Measurements from ENCODE around the gene WFDC11.
"Not testable (repeated sequence)": the region's sequence is repeated elsewhere in the genome, so short reads cannot be mapped to it uniquely, and the experiment has no call there.

WFDC11 gene

DNA sequence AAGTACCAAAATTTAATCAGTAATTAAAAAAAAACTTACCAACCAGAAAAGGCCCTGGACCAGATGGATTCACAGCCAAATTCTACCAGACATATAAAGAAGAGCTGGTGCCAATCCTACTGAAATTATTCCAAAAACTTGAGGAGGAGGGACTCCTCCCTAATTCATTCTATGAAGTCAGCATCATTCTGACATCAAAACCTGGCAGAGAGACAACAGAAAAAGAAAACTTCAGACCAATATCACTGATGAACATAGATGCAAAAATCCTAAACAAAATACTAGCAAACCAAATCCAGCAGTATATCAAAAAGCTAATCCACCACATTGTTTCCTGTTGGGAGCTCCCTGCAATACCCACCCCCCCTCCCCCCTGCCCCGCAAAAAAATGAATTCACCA, at the start of gene WFDC11:
WFDC11 (minus strand) TSS at position 101 of the 400 bp plus-strand sequence. CDS start 19,639 bp downstream, outside the sequence.
- DNase-seq = no peak

DNA sequence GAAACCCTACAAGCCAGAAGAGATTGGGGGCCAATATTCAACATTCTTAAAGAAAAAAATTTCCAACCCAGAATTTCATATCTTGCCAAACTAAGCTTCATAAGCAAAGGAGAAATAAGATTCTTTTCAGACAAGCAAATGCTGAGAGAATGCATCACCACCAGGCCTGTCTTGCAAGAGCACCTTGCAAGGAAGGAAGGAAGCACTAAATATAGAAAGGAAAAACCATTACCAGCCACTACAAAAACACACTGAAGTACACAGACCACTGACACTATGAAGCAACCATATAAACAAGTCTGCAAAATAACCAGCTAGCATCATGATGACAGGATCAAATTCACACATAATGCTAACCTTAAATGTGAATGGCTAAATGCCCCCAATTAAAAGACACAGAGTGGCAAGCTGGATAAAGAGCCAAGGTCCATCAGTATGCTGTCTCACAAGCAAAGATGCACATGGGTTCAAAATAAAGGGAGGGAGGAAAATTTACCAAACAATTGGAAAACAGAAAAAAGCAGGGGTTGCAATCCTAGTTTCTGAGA, 46.2 kb upstream of the WFDC11 start:
- not testable (repeated sequence) for DNase-seq

- no peak for DNase-seq
Measured at GRCh38 chr20:45704969-45705637, 35.1 kb upstream of the WFDC11 start, which contains the start of gene WFDC10B. Gene WFDC10B, minus strand, starts transcription at chr20:45705019. Its CDS starts 19,027 bp downstream, at chr20:45685992.

- no peak for DNase-seq
Measured at GRCh38 chr20:45701873-45702272, 31.8 kb upstream of the WFDC11 start, which contains the start of gene WFDC13. Gene WFDC13, plus strand, starts transcription at chr20:45702038. Its CDS starts 86 bp downstream, at chr20:45702124.

- DNase-seq = no peak
Measured at GRCh38 chr20:45701104-45701503, 31.1 kb upstream of the WFDC11 start.

DNA sequence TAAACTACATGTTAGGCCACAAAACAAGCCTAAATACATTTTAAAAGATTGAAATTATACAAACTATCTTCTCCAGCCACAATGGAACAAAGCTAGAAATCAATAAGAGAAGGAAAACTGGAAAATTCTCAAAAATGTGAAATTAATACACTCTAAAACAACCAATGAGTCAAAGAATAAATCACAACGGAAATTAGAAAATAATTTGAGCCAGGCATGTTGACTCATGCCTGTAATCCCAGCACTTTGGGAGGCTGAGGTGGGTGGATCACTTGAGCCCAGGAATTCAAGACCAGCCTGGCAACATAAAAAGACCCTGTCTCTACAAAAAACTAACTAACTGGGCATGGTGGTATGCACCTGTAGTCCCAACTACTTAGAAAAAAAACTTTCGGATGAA, 25.5 kb upstream of the WFDC11 start:
- no peak for DNase-seq

DNA sequence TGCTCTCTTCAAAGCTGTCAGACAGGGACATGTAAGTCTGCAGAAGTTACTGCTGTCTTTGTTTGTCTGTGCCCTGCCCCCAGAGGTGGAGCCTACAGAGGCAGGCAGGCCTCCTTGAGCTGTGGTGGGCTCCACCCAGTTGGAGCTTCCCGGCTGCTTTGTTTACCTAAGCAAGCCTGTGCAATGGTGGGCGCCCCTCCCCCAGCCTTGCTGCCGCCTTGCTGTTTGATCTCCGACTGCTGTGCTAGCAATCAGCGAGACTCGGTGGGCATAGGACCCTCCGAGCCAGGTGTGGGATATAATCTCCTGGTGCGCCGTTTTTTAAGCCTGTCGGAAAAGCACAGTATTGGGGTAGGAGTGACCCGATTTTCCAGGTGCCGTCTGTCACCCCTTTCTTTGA, 23.3 kb upstream of the WFDC11 start:
- not testable (repeated sequence) for DNase-seq

DNA sequence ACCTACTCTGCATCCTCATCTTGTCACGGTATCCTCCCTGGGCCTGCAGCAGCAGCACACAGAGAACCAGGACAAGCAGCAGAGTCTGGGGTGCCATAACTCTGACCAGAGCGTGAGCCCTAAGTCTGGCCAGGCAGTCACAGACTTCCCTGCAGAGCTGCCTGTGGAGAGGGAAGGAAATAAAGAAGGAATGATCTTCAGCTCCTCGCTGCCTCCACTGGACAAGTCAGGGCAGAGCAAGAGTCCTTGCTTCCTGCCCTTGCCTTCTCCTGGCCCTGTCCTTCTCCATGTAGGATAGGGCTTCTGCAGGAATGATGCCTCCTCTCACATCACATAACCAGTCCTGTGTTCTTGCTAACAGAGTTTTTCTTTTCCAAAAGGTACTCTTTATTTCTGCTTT, 15.9 kb upstream of the WFDC11 start:
- no peak for DNase-seq

DNA sequence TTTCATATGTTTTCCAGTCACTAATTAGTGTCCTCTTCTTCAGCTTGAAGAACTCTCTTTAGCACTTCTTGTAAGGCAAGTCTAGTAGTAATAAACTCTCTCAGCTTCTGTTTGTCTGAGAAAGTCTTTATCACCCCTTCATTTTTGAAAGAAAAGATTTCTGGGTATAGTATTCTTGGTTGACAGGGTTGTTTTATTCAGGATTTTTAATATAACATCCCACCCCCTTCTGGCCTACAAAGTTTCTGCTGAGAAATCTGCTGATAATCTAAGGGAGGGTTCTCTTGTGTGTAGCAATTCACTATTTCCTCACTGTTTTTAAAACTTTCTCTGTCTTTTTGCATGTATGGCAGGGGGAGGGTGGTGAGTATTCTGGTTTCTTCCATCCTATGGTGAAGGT, 9.6 kb upstream of the WFDC11 start:
- DNase-seq = no peak

DNA sequence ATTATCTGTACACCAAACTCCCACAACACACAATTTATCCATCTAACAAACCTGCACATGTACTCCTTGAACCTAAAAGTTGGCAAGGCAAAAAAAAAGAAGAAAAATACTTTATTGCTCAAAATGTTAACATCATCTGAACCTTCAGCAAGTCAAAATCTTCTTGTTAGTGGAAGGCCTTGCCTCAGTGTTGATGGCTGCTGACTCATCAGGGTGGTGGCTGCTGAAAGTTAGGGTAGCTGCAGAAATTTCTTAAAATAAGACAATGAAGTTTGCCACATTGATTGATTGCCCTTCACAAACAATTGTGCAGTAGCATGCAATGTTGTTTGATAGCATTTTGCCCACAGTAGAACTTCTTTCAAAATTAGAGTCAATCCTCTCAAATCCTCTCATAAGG, 2.7 kb upstream of the WFDC11 start:
- DNase-seq = no peak

DNA sequence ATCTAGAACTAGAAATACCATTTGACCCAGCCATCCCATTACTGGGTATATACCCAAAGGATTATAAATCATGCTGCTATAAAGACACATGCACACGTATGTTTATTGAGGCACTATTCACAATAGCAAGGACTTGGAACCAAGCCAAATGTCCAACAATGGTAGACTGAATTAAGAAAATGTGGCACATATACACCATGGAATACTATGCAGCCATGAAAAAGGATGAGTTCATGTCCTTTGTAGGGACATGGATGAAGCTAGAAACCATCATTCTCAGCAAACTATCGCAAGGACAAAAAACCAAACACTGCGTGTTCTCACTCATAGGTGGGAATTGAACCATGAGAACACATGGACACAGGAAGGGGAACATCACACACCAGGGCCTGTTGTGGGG, 13.0 kb downstream of the WFDC11 start:
- DNase-seq = not testable (repeated sequence)

DNA sequence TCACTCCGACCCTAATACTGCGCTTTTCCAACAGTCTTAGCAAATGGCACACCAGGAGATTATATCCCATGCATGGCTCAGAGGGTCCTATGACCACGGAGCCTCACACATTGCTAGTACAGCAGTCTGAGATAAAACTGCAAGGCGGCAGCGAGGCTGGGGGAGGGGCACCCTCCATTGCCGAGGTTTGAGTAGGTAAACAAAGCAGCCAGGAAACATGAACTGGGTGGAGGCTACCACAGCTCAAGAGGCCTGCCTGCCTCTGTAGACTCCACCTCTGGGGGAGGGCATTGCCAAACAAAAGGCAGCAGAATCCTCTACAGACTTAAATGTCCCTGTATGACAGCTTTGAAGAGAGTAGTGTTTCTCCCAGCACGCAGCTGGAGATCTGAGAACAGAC, 18.3 kb downstream of the WFDC11 start:
- DNase-seq = not testable (repeated sequence)

DNA sequence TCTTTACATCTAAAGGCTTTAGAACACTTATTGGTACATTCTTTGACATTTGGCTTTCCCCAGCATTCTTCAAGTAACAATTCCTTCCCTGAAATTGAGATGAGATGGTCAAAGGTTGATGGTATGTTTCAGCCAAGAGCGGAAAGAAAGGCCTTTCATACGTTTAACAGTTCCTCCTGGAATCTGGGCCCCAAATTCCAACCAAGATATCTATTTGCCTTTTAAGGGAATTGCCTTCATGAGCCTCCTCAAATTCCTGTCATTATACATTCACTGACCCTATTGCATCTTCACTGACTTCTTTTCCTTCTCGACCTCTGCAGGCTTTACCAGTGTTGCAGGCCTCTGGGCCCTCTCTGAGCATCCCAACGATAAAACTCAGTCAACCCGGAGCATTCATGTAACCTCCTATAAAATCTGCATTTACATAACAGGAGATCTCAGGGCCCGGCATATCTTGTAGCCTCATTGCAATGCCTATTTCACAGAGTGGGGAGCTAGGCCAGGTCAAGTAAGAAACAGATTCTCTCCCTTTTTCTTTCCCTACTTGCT, 20.7 kb downstream of the WFDC11 start:
- no peak for DNase-seq

DNA sequence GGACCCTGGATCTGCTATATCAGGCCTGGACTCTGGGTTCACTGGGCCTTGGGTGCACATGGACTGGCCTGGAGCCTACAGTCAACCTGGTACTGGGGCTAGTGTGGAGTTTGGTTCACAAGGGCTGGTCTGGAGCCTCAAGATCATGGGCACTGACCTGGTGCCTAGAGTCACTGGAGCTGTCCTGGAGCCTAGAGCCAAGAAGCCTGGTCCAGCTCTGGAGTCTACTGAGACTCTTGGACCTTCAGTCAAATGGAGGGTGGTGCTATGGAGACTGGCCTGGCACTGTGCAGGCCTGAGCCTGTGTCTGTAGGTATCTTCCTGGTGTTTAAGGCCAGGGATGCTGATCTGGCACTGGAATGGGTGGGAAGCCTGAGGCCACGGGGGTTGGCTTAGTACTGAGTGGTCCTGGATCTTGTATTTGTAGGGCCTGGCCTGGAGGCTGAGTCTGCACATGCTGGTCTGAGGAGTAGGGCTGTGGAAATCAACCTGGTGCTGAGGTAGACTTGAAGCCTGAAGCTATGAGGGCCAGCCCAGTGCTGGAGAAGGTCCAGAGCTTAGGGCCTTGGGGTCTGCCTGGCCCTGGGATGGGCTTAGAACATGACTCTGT, 22.5 kb downstream of the WFDC11 start:
- DNase-seq = no peak

DNA sequence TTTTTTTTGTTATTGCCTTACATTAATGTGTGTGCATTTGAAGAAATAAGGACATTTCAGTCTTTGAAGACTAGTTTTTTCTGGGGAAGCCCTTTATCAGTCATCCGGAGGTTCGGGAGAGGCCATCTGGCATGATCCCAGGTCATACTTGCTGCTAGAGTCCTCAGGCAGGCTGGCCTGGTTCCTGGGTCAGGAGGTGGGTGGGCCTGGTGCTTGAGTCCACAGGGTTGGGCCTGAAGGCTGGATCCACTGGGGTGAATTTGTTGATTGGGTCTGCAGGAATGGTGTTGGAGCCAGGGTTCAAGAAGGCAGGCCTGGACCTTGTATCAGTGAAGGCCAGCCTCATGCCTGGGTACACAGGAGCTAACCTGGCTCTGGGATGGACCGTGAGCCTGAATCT, 23.2 kb downstream of the WFDC11 start:
- no peak for DNase-seq

DNA sequence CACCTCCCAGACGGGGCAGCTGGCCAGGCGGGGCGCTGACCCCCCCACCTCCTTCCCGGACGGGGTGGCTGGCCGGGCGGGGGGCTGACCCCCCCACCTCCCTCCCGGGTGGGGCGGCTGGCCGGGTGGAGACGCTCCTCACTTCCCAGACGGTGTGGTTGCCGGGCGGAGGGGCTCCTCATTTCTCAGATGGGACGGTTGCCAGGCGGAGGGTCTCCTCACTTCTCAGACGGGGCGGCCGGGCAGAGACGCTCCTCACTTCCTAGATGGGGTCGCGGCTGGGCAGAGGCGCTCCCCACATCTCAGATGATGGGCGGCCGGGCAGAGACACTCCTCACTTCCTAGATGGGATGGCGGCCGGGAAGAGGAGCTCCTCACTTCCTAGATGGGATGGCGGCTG, 24.2 kb downstream of the WFDC11 start:
- not testable (repeated sequence) for DNase-seq

- DNase-seq = not testable (repeated sequence)
Measured at GRCh38 chr20:45641076-45641475, 29.0 kb downstream of the WFDC11 start.

GRCh38 chr20:45639687-45640086, 30.4 kb downstream of the WFDC11 start:
- DNase-seq = no peak

DNA sequence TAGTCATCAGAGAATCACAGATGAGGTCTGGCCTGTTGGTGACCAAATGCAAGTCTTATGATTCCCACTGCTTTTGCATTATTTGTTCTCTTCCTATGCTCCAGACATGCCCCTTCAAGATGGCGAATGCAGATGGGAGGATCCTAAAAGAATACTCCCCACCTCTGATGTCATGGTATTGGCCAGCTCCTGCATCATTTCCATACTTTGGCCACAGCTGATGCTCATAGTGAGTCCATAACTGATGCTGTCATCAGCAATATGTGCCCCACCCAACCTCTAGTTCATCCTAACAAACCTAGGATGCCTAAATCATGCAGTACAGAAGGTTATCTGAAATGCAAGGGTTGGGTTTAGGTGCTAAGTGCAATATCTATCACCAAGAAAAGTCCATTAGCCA, 33.5 kb downstream of the WFDC11 start:
- no peak for DNase-seq

DNA sequence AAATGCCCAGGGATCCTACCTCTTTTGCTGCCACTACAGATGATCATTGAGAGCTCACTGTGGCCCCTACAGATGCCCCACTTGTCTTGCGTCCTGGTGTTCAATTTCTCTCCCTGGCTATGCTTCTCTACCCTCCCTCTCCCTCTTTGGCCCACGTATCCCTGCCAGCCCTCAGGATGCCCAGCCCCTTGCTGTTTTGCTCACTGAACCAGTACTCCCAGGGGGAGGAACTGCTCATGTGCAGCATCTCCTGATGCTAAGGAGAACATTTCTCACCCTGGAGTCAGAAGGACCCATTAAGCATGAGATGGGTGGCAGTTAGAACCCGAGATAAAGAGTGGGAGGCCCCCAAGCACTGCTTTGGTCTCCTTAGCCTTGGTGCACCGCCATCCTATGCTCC, 38.9 kb downstream of the WFDC11 start, which contains the start of gene WFDC9:
WFDC9 (minus strand) TSS at position 101 of the 400 bp plus-strand sequence. CDS start 21,103 bp downstream, outside the sequence.
- DNase-seq = no peak

DNA sequence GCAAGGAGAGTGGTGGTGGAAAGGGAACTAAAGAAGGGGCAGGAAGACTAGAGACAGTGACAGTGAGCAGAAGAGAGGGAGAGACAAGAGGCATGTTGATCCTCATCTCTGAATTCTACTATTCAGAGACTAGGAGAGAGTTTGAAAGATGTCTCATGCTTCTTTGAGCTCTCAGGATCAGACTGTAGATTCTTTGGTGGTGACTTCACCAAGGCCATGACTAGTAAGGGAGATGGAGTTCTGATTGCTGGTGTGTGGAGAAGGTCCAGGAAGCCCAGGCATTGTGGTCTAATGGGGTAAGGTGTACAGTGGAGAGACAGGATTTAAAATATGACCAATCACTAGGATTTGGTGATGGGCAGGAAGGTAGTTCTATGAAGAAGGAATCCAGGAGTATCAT, 39.7 kb downstream of the WFDC11 start:
- DNase-seq = no peak

GRCh38 chr20:45629496-45630100, 40.4 kb downstream of the WFDC11 start, which contains the start of gene WFDC10A:
Gene WFDC10A, plus strand, starts transcription at chr20:45629739. Its CDS starts 75 bp downstream, at chr20:45629814.
- DNase-seq = no peak

GRCh38 chr20:45626540-45626939, 43.5 kb downstream of the WFDC11 start:
- DNase-seq = no peak

Measured in activated CD4-positive, alpha-beta T cell treated with anti-CD3 and anti-CD28 coated beads for 1 hour (primary cell).